Measurements from ENCODE around the gene KRTAP12-1. TPM values are rescaled to one million over a fixed set of nuclear protein-coding genes. Genes with fewer than 3 reads are reported as not detected.

The KRTAP12-1 gene
- total and polyA plus RNA-seq, 2 donors (not counting 1 experiment from before 2014, with no cell fraction given): not detected

Other genes with a start within 250 kb of the KRTAP12-1 start
- gene LRRC3, start 226.7 kb downstream of the KRTAP12-1 start, total RNA-seq: 0.26 and 0.50 TPM in 2 replicates
- 0.43 and 0.52 TPM in 2 replicates for gene LRRC3, start 226.7 kb downstream of the KRTAP12-1 start, polyA plus RNA-seq
- not detected in 2 replicates for gene KRTAP10-1, start 142.0 kb downstream of the KRTAP12-1 start, total RNA-seq
- not detected in 2 replicates for gene KRTAP10-1, start 142.0 kb downstream of the KRTAP12-1 start, polyA plus RNA-seq
- gene KRTAP10-2, start 130.7 kb downstream of the KRTAP12-1 start, total RNA-seq: not detected in 2 replicates
- gene KRTAP10-2, start 130.7 kb downstream of the KRTAP12-1 start, polyA plus RNA-seq: not detected in 2 replicates
- not detected in 2 replicates for gene KRTAP10-3, start 123.4 kb downstream of the KRTAP12-1 start, total RNA-seq
- not detected in 2 replicates for gene KRTAP10-3, start 123.4 kb downstream of the KRTAP12-1 start, polyA plus RNA-seq
- gene KRTAP10-4, start 108.4 kb downstream of the KRTAP12-1 start, total RNA-seq: not detected in 2 replicates
- gene KRTAP10-4, start 108.4 kb downstream of the KRTAP12-1 start, polyA plus RNA-seq: not detected in 2 replicates
- not detected in 2 replicates for gene KRTAP10-5, start 101.6 kb downstream of the KRTAP12-1 start, total RNA-seq
- gene KRTAP10-5, start 101.6 kb downstream of the KRTAP12-1 start, polyA plus RNA-seq: not detected in 2 replicates
- gene KRTAP10-6, start 89.7 kb downstream of the KRTAP12-1 start, total RNA-seq: not detected in 2 replicates
- gene KRTAP10-6, start 89.7 kb downstream of the KRTAP12-1 start, polyA plus RNA-seq: not detected in 2 replicates
- gene KRTAP10-7, start 81.6 kb downstream of the KRTAP12-1 start, total RNA-seq: not detected in 2 replicates
- not detected in 2 replicates for gene KRTAP10-7, start 81.6 kb downstream of the KRTAP12-1 start, polyA plus RNA-seq
- gene KRTAP10-8, start 70.1 kb downstream of the KRTAP12-1 start, total RNA-seq: not detected in 2 replicates
- not detected in 2 replicates for gene KRTAP10-8, start 70.1 kb downstream of the KRTAP12-1 start, polyA plus RNA-seq
- not detected in 2 replicates for gene KRTAP10-9, start 55.1 kb downstream of the KRTAP12-1 start, total RNA-seq
- not detected in 2 replicates for gene KRTAP10-9, start 55.1 kb downstream of the KRTAP12-1 start, polyA plus RNA-seq
- gene KRTAP10-10, start 44.8 kb downstream of the KRTAP12-1 start, total RNA-seq: not detected in 2 replicates
- not detected in 2 replicates for gene KRTAP10-10, start 44.8 kb downstream of the KRTAP12-1 start, polyA plus RNA-seq
- gene KRTAP10-11, start 35.7 kb downstream of the KRTAP12-1 start, total RNA-seq: not detected in 2 replicates
- not detected in 2 replicates for gene KRTAP10-11, start 35.7 kb downstream of the KRTAP12-1 start, polyA plus RNA-seq
- not detected in 2 replicates for gene KRTAP12-4, start 27.5 kb downstream of the KRTAP12-1 start, total RNA-seq
- gene KRTAP12-4, start 27.5 kb downstream of the KRTAP12-1 start, polyA plus RNA-seq: not detected in 2 replicates
- gene KRTAP12-3, start 24.2 kb downstream of the KRTAP12-1 start, total RNA-seq: not detected in 2 replicates
- gene KRTAP12-3, start 24.2 kb downstream of the KRTAP12-1 start, polyA plus RNA-seq: not detected in 2 replicates
- gene KRTAP12-2, start 15.2 kb downstream of the KRTAP12-1 start, total RNA-seq: not detected in 2 replicates
- not detected in 2 replicates for gene KRTAP12-2, start 15.2 kb downstream of the KRTAP12-1 start, polyA plus RNA-seq
- not detected in 2 replicates for gene KRTAP10-12, start 15.0 kb upstream of the KRTAP12-1 start, total RNA-seq
- gene KRTAP10-12, start 15.0 kb upstream of the KRTAP12-1 start, polyA plus RNA-seq: not detected in 2 replicates
- gene TSPEAR, start 29.4 kb upstream of the KRTAP12-1 start, total RNA-seq: not detected in 2 replicates
- not detected in 2 replicates for gene TSPEAR, start 29.4 kb upstream of the KRTAP12-1 start, polyA plus RNA-seq
- gene UBE2G2, start 119.7 kb upstream of the KRTAP12-1 start, total RNA-seq: 61.9 and 74.2 TPM in 2 replicates
- gene UBE2G2, start 119.7 kb upstream of the KRTAP12-1 start, polyA plus RNA-seq: 49.7 and 63.6 TPM in 2 replicates
- 74.2 and 96.3 TPM in 2 replicates for gene SUMO3, start 135.9 kb upstream of the KRTAP12-1 start, total RNA-seq
- 190 and 230 TPM in 2 replicates for gene SUMO3, start 135.9 kb upstream of the KRTAP12-1 start, polyA plus RNA-seq
- 159 and 240 TPM in 2 replicates for gene PTTG1IP, start 191.5 kb upstream of the KRTAP12-1 start, total RNA-seq
- gene PTTG1IP, start 191.5 kb upstream of the KRTAP12-1 start, polyA plus RNA-seq: 209 and 229 TPM in 2 replicates
- not detected in 2 replicates for gene ITGB2, start 238.7 kb upstream of the KRTAP12-1 start, total RNA-seq
- gene ITGB2, start 238.7 kb upstream of the KRTAP12-1 start, polyA plus RNA-seq: 0.05 TPM in 1 of 2 replicates, not detected in the other

Data from fibroblast of lung (primary cell).